GM10248 (cell line): ENCODE results near the gene NPB.

Source experiments
- CTCF ChIA-PET: fragments of 300-600 bp; sonication (Branson Sonifier 250); formaldehyde crosslinking; extraction: SDS; loops from one replicate; lab custom pipeline; 2021; ENCODE audit warnings: antibody characterized with exemption; lab: Yijun Ruan, JAX
- POLR2A ChIA-PET: fragments of 350-650 bp; sonication (Branson Sonifier 250); formaldehyde crosslinking; extraction: SDS; loops from one replicate; lab custom pipeline; 2020; ENCODE audit warnings: antibody characterized with exemption; lab: Yijun Ruan, JAX
- DNase-seq: peaks from one replicate; pipeline ENCODE4 v3.0.0; 2012; ENCODE audit errors: extremely low spot score
- CTCF ChIP-seq: IDR thresholded peaks from 2 replicates; pipeline ENCODE4 v1.5.1; 2012; ENCODE audit warnings: mild to moderate bottlenecking, low read depth; ENCODE audit errors: extremely low read depth, missing control alignments, control extremely low read depth

NPB gene

DNA sequence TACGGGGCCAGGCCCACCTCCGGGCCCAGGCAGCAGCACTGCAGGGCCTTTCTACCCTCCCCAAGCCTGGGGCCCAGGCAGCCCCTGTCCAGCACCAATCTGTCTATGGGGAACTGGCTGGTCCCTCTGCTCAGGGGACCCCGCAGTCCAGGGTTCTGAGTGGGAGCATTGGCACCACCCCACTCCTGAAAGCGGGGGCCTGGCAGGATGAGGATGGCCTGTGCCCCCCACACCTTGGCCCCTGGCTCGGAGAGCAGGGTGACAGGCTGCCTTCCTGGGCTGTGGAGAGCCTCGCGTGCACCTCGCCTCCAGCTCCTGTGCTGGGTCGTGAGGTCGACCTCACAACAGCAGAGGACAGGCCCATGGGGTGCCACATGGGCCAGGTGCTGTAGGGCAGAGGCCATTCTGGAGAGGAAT lies 1.4 kb downstream of the NPB start:
- no peak for DNase-seq
- POLR2A ChIA-PET = no interaction called here
- CTCF ChIA-PET = no interaction called here
- no peak for TF ChIP-seq CTCF

GRCh38 chr17:81903896-81904599 lies 2.0 kb downstream of the NPB start:
- ChIA-PET POLR2A (no interaction called here), CTCF (no interaction called here)
- no peak for DNase-seq
- no peak for TF ChIP-seq CTCF

- ChIA-PET POLR2A (no interaction called here), CTCF (no interaction called here)
- no peak for TF ChIP-seq CTCF
- DNase-seq = no peak
Observed at GRCh38 chr17:81904600-81905423, 2.8 kb downstream of the NPB start.

GRCh38 chr17:81905424-81905875 lies 3.4 kb downstream of the NPB start:
- ChIA-PET CTCF (no interaction called here), POLR2A (no interaction called here)
- no peak for TF ChIP-seq CTCF
- no peak for DNase-seq

DNA sequence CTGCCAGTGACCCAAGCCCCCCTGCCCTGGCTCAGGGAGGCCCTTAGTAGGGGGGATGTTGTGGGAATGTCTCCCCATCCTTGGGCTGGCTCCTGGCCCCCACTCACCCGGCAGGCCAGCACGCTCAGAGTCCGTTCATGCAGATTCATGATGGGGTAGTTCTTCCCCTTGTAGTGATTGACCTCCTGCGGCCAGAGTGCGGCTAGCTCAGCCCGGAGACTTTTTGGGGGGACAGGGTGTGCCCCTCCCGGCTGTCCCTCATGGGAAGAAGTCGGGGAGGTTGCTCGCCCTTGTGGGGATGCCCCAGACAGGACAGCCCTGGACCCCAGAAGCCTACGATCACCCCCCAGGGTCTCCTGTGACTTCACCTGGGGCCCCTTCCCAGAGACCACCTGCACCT lies 4.0 kb downstream of the NPB start:
- DNase-seq = no peak
- TF ChIP-seq CTCF = no peak
- ChIA-PET CTCF (no interaction called here), POLR2A (interaction anchor here (0.5 kb wide), 1 partner anchor 12 kb away, joined by 4 read pairs; no protein-coding TSS in a partner anchor)

DNA sequence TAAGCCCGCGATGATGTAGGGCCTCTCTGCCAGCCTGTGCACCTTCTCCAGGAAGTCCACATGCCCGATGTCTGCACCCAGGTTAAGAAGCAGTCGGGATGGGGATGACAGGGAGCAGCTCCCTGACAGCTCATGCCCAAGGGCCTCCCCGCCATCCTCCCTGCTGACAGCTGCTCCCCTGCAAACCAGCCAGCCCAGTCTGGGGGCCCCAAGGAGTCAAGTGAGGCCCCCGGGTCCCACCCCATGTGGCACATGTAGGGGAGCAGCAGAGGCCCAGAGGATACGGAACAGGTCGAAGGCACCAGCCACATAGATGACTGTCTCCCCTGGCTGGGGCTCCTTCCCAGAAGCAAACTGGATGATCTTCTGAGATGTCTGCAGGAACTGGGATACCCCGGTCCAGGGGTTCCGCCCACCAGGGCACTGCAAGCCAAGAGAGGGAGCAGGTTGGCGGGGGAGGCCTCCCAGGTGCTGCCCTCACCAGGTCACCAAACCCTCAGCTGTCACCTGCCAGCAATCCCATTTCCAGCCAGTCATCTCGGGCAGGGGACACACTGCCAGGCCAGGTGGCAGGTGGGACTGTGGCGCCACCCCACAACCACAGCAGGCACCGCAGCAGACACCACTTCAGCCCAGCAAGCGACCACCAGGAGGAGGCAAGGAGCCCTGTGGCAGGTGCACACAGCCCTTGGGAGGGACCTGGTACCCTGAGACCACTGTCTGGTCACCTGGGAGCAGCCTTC lies 4.6 kb downstream of the NPB start:
- ChIA-PET CTCF (no interaction called here), POLR2A (interaction anchor here (0.5 kb wide), 1 partner anchor 12 kb away, joined by 4 read pairs; no protein-coding TSS in a partner anchor)
- DNase-seq = no peak
- TF ChIP-seq CTCF = no peak
